Liver (tissue), 9 donors: ENCODE results near the gene ARHGAP10. TPM values are rescaled to one million over a fixed set of nuclear protein-coding genes. Genes with fewer than 3 reads are reported as not detected.

Experiments used
- DNase-seq: peaks from one replicate; pipeline ENCODE4 v3.0.0-alpha.2; 2017; ENCODE audit warnings: low spot score
- H3K27ac ChIP-seq, 2 donors: one replicate each; pipeline ENCODE4 v1.7.0; 2013; ENCODE audit warnings: inconsistent platforms in 2 of 2, low read length in 2 of 2, control low read depth in 1 of 2, low read depth in 1 of 2, mild to moderate bottlenecking in 1 of 2
- H3K27me3 ChIP-seq, 4 donors: one replicate each; pipeline versions ENCODE4 v1.6.1 to v1.7.0; 2013; ENCODE audit warnings: low read length in 3 of 4, inconsistent platforms in 1 of 4, mild to moderate bottlenecking in 1 of 4, moderate library complexity in 1 of 4; ENCODE audit not compliant: control insufficient read depth in 4 of 4, insufficient read depth in 4 of 4
- H3K36me3 ChIP-seq, 4 donors: one replicate each; pipeline versions ENCODE4 v1.6.1 to v1.7.0; 2013; ENCODE audit warnings: low read length in 3 of 4, mild to moderate bottlenecking in 3 of 4, low read depth in 1 of 4, moderate library complexity in 1 of 4; ENCODE audit not compliant: control insufficient read depth in 4 of 4, insufficient read depth in 3 of 4
- H3K4me1 ChIP-seq, 4 donors: one replicate each; pipeline versions ENCODE4 v1.6.1 to v1.7.0; 2013; ENCODE audit warnings: low read length in 3 of 4, mild to moderate bottlenecking in 3 of 4, moderate library complexity in 1 of 4; ENCODE audit not compliant: control insufficient read depth in 4 of 4, insufficient read depth in 4 of 4
- H3K4me3 ChIP-seq, 3 donors: one replicate each; pipeline versions ENCODE4 v1.6.1 to v1.7.0; 2013; ENCODE audit warnings: low read length in 3 of 3, control low read depth in 1 of 3, low read depth in 1 of 3, mild to moderate bottlenecking in 1 of 3
- H3K9ac ChIP-seq, 2 donors: one replicate each; pipeline ENCODE4 v1.7.0; 2013; ENCODE audit warnings: low read length in 2 of 2, mild to moderate bottlenecking in 2 of 2, moderate library complexity in 2 of 2, control low read depth in 1 of 2, low read depth in 1 of 2
- H3K9me3 ChIP-seq, 4 donors: one replicate each; pipeline versions ENCODE4 v1.6.1 to v1.7.0; 2013; ENCODE audit warnings: low read length in 3 of 4; ENCODE audit not compliant: control insufficient read depth in 4 of 4
- CTCF ChIP-seq: fragments of 150-350 bp; IDR thresholded peaks from 2 replicates; pipeline ENCODE4 v1.5.1; 2017; ENCODE audit warnings: improper control_type of control experiment, low read depth, low read length; ENCODE audit not compliant: missing input control
- EGR1 ChIP-seq, 2 donors: IDR thresholded peaks; 2 replicates each; pipeline ENCODE4 v1.6.1; 2016 to 2018; ENCODE audit warnings: antibody characterized with exemption in 2 of 2, low read depth in 2 of 2
- FOXA1 ChIP-seq: IDR thresholded peaks from 2 replicates; pipeline ENCODE4 v1.6.1; 2016; ENCODE audit warnings: antibody characterized with exemption
- GABPA ChIP-seq, 2 donors: IDR thresholded peaks in 1 of 2; conservative IDR thresholded peaks in 1 of 2; 2 replicates each; pipeline ENCODE4 v1.6.1; 2016; ENCODE audit warnings: antibody characterized with exemption in 2 of 2, mild to moderate bottlenecking in 1 of 2, moderate library complexity in 1 of 2
- HNF4A ChIP-seq, 2 donors: conservative IDR thresholded peaks; 2 replicates each; pipeline ENCODE4 v1.6.1; 2016; ENCODE audit warnings: antibody characterized with exemption in 2 of 2, mild to moderate bottlenecking in 2 of 2
- HNF4G ChIP-seq: IDR thresholded peaks from 2 replicates; pipeline ENCODE4 v1.6.1; 2016; ENCODE audit warnings: antibody characterized with exemption
- JUND ChIP-seq, 2 donors: IDR thresholded peaks; 2 replicates each; pipeline ENCODE4 v1.6.1; 2016; ENCODE audit warnings: antibody characterized with exemption in 2 of 2
- NR2F2 ChIP-seq: IDR thresholded peaks from 2 replicates; pipeline ENCODE4 v1.6.1; 2016; ENCODE audit warnings: antibody characterized with exemption
- RAD21 ChIP-seq, 2 donors: IDR thresholded peaks; 2 replicates each; pipeline ENCODE4 v1.6.1; 2016; ENCODE audit warnings: antibody characterized with exemption in 2 of 2, mild to moderate bottlenecking in 2 of 2
- RXRA ChIP-seq, 2 donors: IDR thresholded peaks; 2 replicates each; pipeline ENCODE4 v1.6.1; 2017 to 2018; ENCODE audit warnings: antibody characterized with exemption in 2 of 2, mild to moderate bottlenecking in 1 of 2
- SP1 ChIP-seq: IDR thresholded peaks from 2 replicates; pipeline ENCODE4 v1.6.1; 2018; ENCODE audit warnings: antibody characterized with exemption, mild to moderate bottlenecking
- TAF1 ChIP-seq: conservative IDR thresholded peaks from 2 replicates; pipeline ENCODE4 v1.6.1; 2016; ENCODE audit warnings: antibody characterized with exemption, mild to moderate bottlenecking
- YY1 ChIP-seq: IDR thresholded peaks from 2 replicates; pipeline ENCODE4 v1.6.1; 2016; ENCODE audit warnings: antibody characterized with exemption, mild to moderate bottlenecking
- whole genome bisulfite sequencing: extraction: QIAGEN DNeasy Blood & Tissue Kit; methylation state at CpG from one replicate; pipeline ENCODE4 v1.1.7; 2013; 5-methylcytosine and 5-hydroxymethylcytosine counted together
- polyA plus RNA-seq, 2 donors: library from polyadenylated mRNA; stranded (reverse) in 1 of 2; unstranded in 1 of 2; fragments of 200-250 nt in 1 of 2; fragments of >200 nt in 1 of 2; fragmentation: Nextera tagmentation in 1 of 2; extraction: Ambion mirVana in 1 of 2; gene quantifications; one replicate each; pipeline versions ENCODE4 v1.2.1 to v1.2.3, GENCODE V29; 2013 to 2015
- total RNA-seq, 2 donors: library from RNA; depleted of rRNA; stranded (reverse); fragments of >200 nt; gene quantifications; one replicate each; pipeline ENCODE4 v1.2.3, GENCODE V29; 2014
- TF ChIP-seq, protein P1 (sequence below): IDR thresholded peaks from 2 replicates; pipeline ENCODE4 v1.6.1; 2016; ENCODE audit warnings: antibody characterized with exemption
- TF ChIP-seq, protein P2 (sequence below): IDR thresholded peaks from 2 replicates; pipeline ENCODE4 v1.6.1; 2016; ENCODE audit warnings: antibody characterized with exemption
- donor health status: healthy.
- donor health status: healthy.
- donor health status: healthy.
- donor health status: healthy.
- donor health status: healthy.

Gene ARHGAP10
- total and polyA plus RNA-seq, 4 donors, result 1.5 to 13.0 (median 4.3) TPM

DNA sequence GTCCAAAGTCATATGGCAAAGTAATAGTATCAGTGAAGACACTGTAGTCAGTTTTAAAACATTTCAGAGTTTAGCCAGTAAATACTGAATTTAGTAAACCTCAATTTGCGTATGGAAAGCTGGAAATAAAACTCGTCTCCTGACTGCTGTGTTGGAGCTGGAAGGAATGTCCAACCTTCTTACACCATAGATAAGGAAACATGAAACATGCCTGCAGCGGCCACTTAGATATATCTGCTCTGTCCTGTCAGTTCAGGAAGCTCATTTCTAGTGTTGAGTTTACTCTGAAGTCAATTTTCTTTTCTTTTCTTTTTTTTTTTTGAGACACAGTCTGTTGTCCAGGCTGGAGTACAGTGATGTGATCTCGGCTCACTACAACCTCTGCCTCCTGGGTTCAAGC lies 21.2 kb downstream of the ARHGAP10 start (continued):
- TF ChIP-seq HNF4A (conservative IDR thresholded peaks at IDR 0.05), result no peak
- TF ChIP-seq, protein P1, sequence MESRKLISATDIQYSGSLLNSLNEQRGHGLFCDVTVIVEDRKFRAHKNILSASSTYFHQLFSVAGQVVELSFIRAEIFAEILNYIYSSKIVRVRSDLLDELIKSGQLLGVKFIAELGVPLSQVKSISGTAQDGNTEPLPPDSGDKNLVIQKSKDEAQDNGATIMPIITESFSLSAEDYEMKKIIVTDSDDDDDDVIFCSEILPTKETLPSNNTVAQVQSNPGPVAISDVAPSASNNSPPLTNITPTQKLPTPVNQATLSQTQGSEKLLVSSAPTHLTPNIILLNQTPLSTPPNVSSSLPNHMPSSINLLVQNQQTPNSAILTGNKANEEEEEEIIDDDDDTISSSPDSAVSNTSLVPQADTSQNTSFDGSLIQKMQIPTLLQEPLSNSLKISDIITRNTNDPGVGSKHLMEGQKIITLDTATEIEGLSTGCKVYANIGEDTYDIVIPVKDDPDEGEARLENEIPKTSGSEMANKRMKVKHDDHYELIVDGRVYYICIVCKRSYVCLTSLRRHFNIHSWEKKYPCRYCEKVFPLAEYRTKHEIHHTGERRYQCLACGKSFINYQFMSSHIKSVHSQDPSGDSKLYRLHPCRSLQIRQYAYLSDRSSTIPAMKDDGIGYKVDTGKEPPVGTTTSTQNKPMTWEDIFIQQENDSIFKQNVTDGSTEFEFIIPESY, result no peak
- TF ChIP-seq SP1, result no peak
- TF ChIP-seq RAD21 (IDR thresholded peaks at IDR 0.05), result no peak

GRCh38 chr4:147754037-147754445 lies 22.2 kb downstream of the ARHGAP10 start:
- no peaks in the 10 kb centered on the region for H3K9me3 ChIP-seq
- TF ChIP-seq, protein P2, sequence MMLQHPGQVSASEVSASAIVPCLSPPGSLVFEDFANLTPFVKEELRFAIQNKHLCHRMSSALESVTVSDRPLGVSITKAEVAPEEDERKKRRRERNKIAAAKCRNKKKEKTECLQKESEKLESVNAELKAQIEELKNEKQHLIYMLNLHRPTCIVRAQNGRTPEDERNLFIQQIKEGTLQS, result no peak
- TF ChIP-seq HNF4G (no peak), EGR1 (IDR thresholded peaks at IDR 0.05; ENCODE audit: low read depth in 2 of 2) (no peak), SP1 (no peak), NR2F2 (no peak), GABPA (IDR thresholded peaks at IDR 0.05 in 1 of 2, conservative IDR thresholded peaks at IDR 0.05 in 1 of 2) (no peak), FOXA1 (no peak), TAF1 (no peak), YY1 (no peak), RXRA (IDR thresholded peaks at IDR 0.05) (no peak)
- TF ChIP-seq, protein P1, result no peak
- H3K27me3 ChIP-seq, result no peaks in the 10 kb centered on the region
- no peaks in the 10 kb centered on the region for H3K36me3 ChIP-seq
- H3K4me1 ChIP-seq, result no peaks in the 10 kb centered on the region
- no peak for DNase-seq
- H3K27ac ChIP-seq, result no peak overlapping the region
- no peak overlapping the region for H3K9ac ChIP-seq
- H3K4me3 ChIP-seq, result no peak overlapping the region
- WGBS, result 76% methylated on average over 3 of the region's 3 CpGs

DNA sequence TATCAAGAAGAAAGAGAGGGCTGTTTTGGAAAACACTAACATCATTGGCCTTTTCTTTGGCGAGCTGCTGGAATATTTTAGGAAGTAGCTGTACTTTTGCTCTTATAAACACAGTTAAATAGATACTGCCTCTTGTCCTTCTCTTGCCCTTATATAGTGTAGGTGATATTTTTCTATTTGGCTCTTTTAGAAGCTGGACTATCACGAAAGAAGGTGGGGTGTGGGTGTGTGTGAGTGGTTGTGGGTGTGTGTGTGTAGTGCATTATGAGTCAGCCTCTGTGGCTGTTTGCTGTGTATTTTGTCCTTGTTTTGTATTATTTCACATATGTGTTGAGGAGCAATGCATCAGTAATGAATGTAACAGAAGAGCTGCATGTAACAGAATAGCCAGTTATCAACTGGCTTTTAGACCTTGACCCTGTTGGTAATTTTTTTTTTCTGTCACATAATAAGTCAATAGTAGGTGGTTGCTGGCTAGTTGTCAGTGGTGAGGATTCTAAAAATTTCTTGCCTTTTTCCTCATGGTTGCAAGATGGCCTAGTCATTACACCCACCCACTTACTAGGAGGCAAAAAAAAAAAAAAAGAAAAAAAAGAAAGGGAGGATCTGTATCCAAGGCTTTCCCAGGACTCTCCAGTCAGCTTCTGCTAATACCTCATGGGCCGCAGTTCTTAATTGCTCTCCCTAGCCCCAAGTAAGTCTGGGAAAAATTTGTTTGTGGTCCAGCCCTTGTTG lies 23.8 kb downstream of the ARHGAP10 start:
- peak overlapping the region in 1 of 2 donors; percentile 28 for H3K27ac ChIP-seq
- DNase-seq, result no peak
- H3K27me3 ChIP-seq, result no peaks in the 10 kb centered on the region
- TF ChIP-seq JUND (IDR thresholded peaks at IDR 0.05) (no peak), CTCF (no peak), RXRA (IDR thresholded peaks at IDR 0.05) (peak in 1 of 2 donors; percentile 7)
- 83% methylated on average over 3 of the region's 3 CpGs for WGBS
- no peak overlapping the region for H3K4me3 ChIP-seq
- no peaks in the 10 kb centered on the region for H3K4me1 ChIP-seq
- H3K9me3 ChIP-seq, result no peaks in the 10 kb centered on the region
- H3K36me3 ChIP-seq, result no peaks in the 10 kb centered on the region
- H3K9ac ChIP-seq, result no peak overlapping the region
